Hepatocyte (in vitro differentiated cells): ENCODE data around the gene SHC4. TPM values are rescaled to one million over a fixed set of nuclear protein-coding genes. Genes with fewer than 3 reads are reported as not detected.

Experiments used
- DNase-seq: peaks from one replicate; pipeline ENCODE4 v3.0.0-alpha.2; 2016; ENCODE audit warnings: low spot score
- H2AFZ ChIP-seq: fragments of 200-600 bp; sonication (generic); 2 replicates; pipeline ENCODE4 v1.6.0; 2016; ENCODE audit warnings: antibody characterized with exemption, mild to moderate bottlenecking
- H3K27ac ChIP-seq: fragments of 200-600 bp; sonication (generic); 2 replicates; pipeline ENCODE4 v1.5.1; 2016; ENCODE audit warnings: mild to moderate bottlenecking
- H3K27me3 ChIP-seq: fragments of 200-600 bp; sonication (generic); 2 replicates; pipeline ENCODE4 v1.6.1; 2016
- H3K36me3 ChIP-seq: fragments of 200-600 bp; sonication (generic); replicated peaks from 2 replicates; pipeline ENCODE4 v1.5.1; 2016; ENCODE audit warnings: low read depth; ENCODE audit not compliant: insufficient read depth
- H3K4me1 ChIP-seq: fragments of 200-600 bp; sonication (generic); 2 replicates; pipeline ENCODE4 v1.5.1; 2016; ENCODE audit warnings: mild to moderate bottlenecking, moderate library complexity; ENCODE audit not compliant: insufficient read depth
- H3K4me2 ChIP-seq: fragments of 200-600 bp; sonication (generic); 2 replicates; pipeline ENCODE4 v1.6.0; 2016
- H3K4me3 ChIP-seq: fragments of 200-600 bp; sonication (generic); 2 replicates; pipeline ENCODE4 v1.5.1; 2016; ENCODE audit warnings: mild to moderate bottlenecking
- H3K79me2 ChIP-seq: fragments of 200-600 bp; sonication (generic); 2 replicates; pipeline ENCODE4 v1.6.0; 2017; ENCODE audit warnings: mild to moderate bottlenecking
- H3K9me2 ChIP-seq: fragments of 200-600 bp; sonication (generic); replicated peaks from 2 replicates; pipeline ENCODE4 v1.6.0; 2017; ENCODE audit warnings: mild to moderate bottlenecking; ENCODE audit not compliant: insufficient read depth
- H3K9me3 ChIP-seq: fragments of 200-600 bp; sonication (generic); 2 replicates; pipeline ENCODE4 v1.5.1; 2016; ENCODE audit warnings: low read depth, mild to moderate bottlenecking
- H4K20me1 ChIP-seq: fragments of 200-600 bp; sonication (generic); 2 replicates; pipeline ENCODE4 v1.6.0; 2016; ENCODE audit warnings: mild to moderate bottlenecking; ENCODE audit not compliant: insufficient read depth, poor library complexity, severe bottlenecking
- CTCF ChIP-seq: fragments of 200-600 bp; sonication (generic); IDR thresholded peaks from 2 replicates; pipeline ENCODE4 v1.5.1; 2016; ENCODE audit warnings: antibody characterized with exemption, mild to moderate bottlenecking; ENCODE audit not compliant: poor library complexity
- EZH2 ChIP-seq: fragments of 200-600 bp; sonication (generic); IDR thresholded peaks from 2 replicates; pipeline ENCODE4 v1.6.1; 2016; ENCODE audit warnings: antibody characterized with exemption, mild to moderate bottlenecking, borderline replicate concordance
- EZH2phosphoT487 ChIP-seq: fragments of 200-600 bp; sonication (generic); IDR thresholded peaks from one replicate; pipeline ENCODE4 v1.6.1; 2018; ENCODE audit warnings: antibody characterized with exemption, mild to moderate bottlenecking, low read depth, moderate library complexity; ENCODE audit not compliant: unreplicated experiment, severe bottlenecking
- WGBS: methylation state at CpG from one replicate; pipeline ENCODE4 v1.1.6; 2016; ENCODE audit warnings: low lambda C conversion rate; ENCODE audit errors: missing lambda C conversion rate; 5-methylcytosine and 5-hydroxymethylcytosine counted together
- polyA plus RNA-seq: library from polyadenylated mRNA; unstranded; fragments of >200 nt; fragmentation: Nextera tagmentation; extraction: Ambion mirVana; gene quantifications from 2 replicates; pipeline ENCODE4 v1.2.1, GENCODE V29; 2016
- total RNA-seq: library from RNA; depleted of rRNA; stranded (reverse); fragments of >200 nt; gene quantifications from 2 replicates; pipeline ENCODE4 v1.2.3, GENCODE V29; 2014

SHC4 gene
- total and polyA plus RNA-seq, 2 experiments from 2014 or later: 0.75 to 1.00 TPM

GRCh38 chr15:48866141-48866563, 97.6 kb downstream of the SHC4 start:
- Histone ChIP-seq H3K27ac (peak overlapping the region; percentile 56), H3K79me2 (no peaks in the 10 kb centered on the region), H3K4me2 (no peak overlapping the region), H3K9me2 (no peaks in the 10 kb centered on the region), H3K4me3 (no peak overlapping the region), H3K36me3 (no peaks in the 10 kb centered on the region), H3K9me3 (no peaks in the 10 kb centered on the region), H2AFZ (no peak overlapping the region), H3K4me1 (peaks cover 9% of the 10 kb centered on the region), H4K20me1 (no peaks in the 10 kb centered on the region), H3K27me3 (no peaks in the 10 kb centered on the region)
- 62% methylated on average over 2 of the region's 2 CpGs for WGBS
- no peak for DNase-seq
- TF ChIP-seq CTCF (no peak), EZH2 (no peak), EZH2phosphoT487 (no peak)

- Histone ChIP-seq H3K4me2 (peak overlapping the region; percentile 36), H3K4me1 (peaks cover 9% of the 10 kb centered on the region), H3K9me2 (no peaks in the 10 kb centered on the region), H2AFZ (peak overlapping the region; percentile 0), H4K20me1 (no peaks in the 10 kb centered on the region), H3K4me3 (no peak overlapping the region), H3K9me3 (no peaks in the 10 kb centered on the region), H3K27ac (peak overlapping the region; percentile 56), H3K36me3 (no peaks in the 10 kb centered on the region), H3K79me2 (no peaks in the 10 kb centered on the region), H3K27me3 (no peaks in the 10 kb centered on the region)
- 73% methylated on average over 3 of the region's 3 CpGs for WGBS
- TF ChIP-seq CTCF (no peak), EZH2 (no peak), EZH2phosphoT487 (no peak)
- peak; percentile 14 for DNase-seq
These were observed 98.2 kb downstream of the SHC4 start for GRCh38 chr15:48865370-48866079.

- H3K9me3 ChIP-seq: no peaks in the 10 kb centered on the region
- no peak for DNase-seq
- peaks cover 9% of the 10 kb centered on the region for H3K4me1 ChIP-seq
- H2AFZ ChIP-seq: no peak overlapping the region
- no peak overlapping the region for H3K4me2 ChIP-seq
- H4K20me1 ChIP-seq: no peaks in the 10 kb centered on the region
- no peaks in the 10 kb centered on the region for H3K36me3 ChIP-seq
- TF ChIP-seq EZH2: no peak
- H3K4me3 ChIP-seq: no peak overlapping the region
- WGBS: 100% methylated on average over 1 of the region's 1 CpG
- no peaks in the 10 kb centered on the region for H3K27me3 ChIP-seq
- H3K79me2 ChIP-seq: no peaks in the 10 kb centered on the region
- no peak overlapping the region for H3K27ac ChIP-seq
- no peaks in the 10 kb centered on the region for H3K9me2 ChIP-seq
These were observed 101.0 kb downstream of the SHC4 start for GRCh38 chr15:48862705-48863104.

GRCh38 chr15:48861813-48862431, 101.8 kb downstream of the SHC4 start:
- Histone ChIP-seq H3K9me2 (no peaks in the 10 kb centered on the region), H3K36me3 (no peaks in the 10 kb centered on the region), H4K20me1 (no peaks in the 10 kb centered on the region), H3K9me3 (no peaks in the 10 kb centered on the region), H3K4me3 (no peak overlapping the region), H2AFZ (no peak overlapping the region), H3K79me2 (no peaks in the 10 kb centered on the region), H3K27ac (no peak overlapping the region), H3K27me3 (no peaks in the 10 kb centered on the region), H3K4me2 (no peak overlapping the region), H3K4me1 (peaks cover 9% of the 10 kb centered on the region)
- WGBS: 15% methylated on average over 1 of the region's 1 CpG
- no peak for TF ChIP-seq EZH2
- TF ChIP-seq CTCF: peak; percentile 93
- DNase-seq: peak; percentile 79
